Stimulated activated CD4-positive, alpha-beta T cell treated with anti-CD3 and anti-CD28 coated beads, Interleukin-12 subunit alpha, Interleukin-12 subunit beta, amount 100 ng/mL, for 48 hours (primary cell): Measurements from ENCODE around the gene RITA1.

Experiments used
- DNase-seq, 3 donors: peaks; one replicate each; pipeline ENCODE4 v3.0.0-alpha.2; 2020; ENCODE audit warnings: low read depth in 2 of 3, low spot score in 1 of 3

The RITA1 gene

DNA sequence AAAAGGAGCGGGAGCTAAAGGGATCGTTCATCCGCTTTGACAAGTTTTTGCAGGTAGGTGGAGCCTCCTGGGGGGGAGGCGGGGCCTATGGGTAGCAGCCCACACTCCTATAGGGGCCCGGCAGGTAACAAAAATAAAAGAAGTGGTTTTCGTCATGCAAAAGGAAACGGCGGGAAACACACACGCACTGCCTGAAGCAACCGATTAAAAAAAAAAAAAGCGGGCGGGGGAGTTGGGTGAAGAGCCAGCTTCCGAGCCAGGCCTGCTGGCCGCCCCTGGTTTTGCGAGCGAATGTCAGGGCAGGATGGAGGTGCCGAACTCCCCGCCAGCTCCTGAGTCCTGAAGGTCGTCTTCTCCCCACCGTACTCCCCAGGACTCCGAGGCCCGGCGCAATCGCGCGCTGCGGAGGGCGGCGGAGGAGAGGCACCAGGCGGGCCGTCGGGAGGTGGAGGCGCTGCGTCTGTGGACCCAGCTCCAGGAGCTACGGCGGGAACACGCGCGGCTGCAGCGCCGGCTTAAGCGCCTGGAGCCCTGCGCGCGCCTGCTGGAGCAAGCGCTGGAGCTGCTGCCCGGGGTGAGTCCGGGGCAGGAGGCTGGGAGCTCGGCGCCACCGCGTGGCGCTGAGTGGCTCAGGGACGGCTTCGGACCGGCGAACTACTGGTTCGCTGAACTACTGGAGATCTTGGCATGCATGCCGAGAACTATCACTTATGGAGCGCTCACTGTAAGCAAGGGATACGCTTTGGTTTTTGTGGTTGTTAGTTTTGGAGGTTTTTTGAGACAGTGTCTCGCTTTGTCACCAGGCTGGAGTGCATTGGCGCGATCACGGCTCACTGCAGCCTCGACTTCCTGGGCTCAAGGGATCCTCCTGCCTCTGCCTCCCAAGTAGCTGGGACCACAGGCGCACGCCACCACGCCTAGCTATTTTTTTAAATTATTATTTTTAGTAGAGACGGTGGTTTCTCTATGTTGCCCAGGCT, 32.4 kb upstream of the RITA1 start:
- peak; percentile 38 to 57 (median 53) for DNase-seq

DNA sequence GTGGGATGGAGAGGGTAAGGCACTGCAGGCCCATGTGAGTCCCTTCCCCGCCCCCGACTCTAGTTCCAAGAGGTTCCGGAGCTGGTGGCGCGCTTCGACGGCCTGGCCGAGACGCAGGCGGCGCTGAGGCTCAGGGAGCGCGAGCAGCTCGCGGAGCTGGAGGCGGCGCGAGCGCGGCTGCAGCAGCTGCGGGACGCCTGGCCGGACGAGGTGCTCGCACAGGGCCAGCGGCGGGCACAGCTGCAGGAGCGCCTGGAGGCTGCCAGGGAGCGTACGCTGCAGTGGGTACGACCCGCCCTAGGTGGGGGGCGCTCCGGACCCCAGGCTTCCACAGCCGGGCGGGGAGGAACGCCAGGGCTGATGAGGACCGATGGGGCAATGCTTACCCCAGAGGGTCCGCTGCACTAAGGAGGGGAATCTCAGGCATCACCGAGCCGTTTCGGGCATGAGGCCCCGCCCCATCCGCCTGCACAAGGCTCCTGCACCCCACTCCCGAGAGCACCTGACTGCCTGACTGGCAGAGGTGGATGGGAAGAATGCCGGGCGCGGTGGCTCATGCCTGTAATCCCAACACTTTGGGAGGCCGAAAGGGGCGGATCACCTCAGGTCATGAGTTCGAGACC, 31.1 kb upstream of the RITA1 start:
- no peak for DNase-seq

DNA sequence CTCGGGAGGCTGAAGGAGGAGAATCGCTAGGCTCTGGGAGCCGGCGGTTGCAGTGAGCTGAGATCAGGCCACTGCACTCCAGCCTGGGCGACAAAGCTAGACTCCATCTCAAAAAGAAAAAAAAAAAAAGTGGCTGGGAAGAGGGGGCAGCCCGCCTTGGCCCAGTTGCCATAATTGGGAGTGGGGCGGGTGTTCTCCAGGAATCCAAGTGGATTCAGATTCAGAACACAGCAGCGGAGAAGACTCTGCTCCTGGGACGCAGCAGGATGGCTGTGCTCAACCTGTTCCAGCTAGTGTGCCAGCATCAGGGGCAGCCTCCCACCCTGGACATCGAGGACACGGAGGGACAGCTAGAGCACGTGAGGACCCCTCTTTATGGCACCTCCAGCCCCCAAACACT, 30.5 kb upstream of the RITA1 start:
- no peak for DNase-seq

DNA sequence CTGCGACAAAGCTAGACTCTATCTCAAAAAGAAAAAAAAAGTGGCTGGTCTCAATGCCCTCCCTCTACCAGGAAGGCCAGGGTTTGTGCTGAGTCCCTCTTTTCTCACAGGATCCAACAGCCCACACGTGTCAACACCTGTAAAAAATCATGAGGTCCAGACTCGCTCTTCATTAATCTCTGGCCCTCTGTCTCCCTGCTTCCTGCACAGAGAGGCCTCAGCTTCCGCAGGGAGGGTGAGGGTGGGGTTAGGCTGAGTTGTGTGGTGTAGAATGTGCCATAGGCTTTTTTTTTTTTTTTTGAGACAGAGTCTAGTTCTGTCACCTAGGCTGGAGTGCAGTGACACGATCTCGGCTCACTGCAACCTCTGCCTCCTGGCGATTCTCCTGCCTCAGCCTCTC, 29.9 kb upstream of the RITA1 start:
- no peak for DNase-seq

DNA sequence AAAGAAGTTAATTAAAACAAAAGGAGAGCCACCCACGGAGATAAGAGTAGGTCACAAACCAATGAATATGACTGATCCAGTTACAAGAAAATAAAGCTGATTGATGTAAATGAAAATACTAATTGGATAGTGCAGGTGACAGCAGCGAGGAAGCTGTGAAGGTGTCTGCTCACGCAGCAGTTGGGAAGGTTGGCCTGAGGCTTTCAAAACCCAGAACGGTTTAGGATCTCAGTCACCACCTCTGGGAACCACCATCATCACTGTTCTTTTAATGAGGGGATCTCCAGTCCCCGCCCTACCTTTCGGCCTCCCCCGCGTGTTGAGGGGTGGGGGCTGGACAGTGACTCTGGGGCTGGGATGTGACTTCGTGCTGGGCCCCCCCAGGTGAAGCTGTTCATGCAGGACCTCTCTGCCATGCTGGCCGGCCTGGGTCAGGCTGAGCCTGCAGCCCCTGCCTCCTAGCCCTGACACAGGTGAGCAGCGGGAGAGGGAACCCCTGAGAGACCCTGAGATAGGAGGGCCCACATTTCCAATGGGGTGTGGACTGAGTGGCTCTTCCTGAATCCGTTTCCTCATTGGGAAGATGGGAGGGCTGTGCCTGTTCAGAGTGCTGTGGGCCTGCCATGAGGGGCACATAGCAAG, 28.2 kb upstream of the RITA1 start:
- no peak for DNase-seq

DNA sequence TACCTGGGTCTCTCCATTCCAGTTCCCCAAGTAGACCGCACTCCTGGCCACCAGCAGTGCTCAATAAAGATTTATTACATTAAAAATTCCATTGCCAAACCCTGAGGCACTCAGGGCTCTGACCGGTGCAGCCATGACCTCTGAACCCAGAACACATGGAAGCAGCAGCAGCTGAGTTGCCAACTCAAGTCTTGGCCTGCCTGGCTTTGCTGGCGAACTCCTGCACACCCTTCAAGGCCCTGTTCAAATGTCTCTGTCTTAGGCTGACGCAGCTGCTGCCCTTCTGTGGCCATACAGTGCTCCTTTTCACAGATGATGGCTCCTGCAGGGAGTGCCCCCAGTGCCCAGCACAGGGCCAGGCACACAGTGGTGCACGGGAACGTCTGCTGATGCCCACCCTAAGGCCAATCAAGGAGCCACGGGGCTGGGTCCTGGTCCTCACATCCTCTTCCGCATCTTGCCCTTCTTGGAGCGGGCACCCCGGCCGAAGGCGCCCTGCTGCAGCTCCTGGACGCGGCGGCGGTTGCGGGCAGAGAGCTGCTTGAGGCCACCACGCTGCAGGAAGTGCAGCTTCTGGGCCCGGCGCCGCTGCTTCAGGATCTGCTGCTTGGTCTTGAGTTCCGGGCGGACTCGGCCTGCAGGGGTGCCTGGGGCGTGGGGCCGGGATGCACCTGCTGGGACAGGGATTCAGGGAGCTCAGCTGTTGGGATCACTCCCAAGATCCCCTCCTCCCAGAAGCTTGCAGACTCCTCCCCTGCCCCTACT, 26.9 kb upstream of the RITA1 start:
- no peak for DNase-seq

DNA sequence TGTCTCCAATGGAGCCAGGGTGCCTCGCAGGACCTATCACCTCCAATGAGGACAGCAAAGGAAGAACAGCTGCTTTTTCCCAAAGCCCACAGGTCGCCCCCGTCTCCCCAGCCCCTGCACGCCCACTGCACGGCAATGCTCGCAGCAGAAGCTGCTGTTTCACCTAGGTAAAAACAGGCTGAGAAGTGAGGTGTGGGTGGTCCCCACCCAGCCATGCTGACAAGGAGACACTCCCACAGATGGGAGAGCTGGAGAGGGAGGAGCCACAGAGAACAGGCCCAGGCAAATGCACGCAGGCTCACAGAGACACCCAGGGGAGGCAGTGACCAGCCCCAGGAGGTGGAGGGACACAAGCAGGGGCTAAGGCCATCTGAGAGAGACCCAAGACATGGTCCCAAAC, 25.6 kb upstream of the RITA1 start:
- DNase-seq = no peak

DNA sequence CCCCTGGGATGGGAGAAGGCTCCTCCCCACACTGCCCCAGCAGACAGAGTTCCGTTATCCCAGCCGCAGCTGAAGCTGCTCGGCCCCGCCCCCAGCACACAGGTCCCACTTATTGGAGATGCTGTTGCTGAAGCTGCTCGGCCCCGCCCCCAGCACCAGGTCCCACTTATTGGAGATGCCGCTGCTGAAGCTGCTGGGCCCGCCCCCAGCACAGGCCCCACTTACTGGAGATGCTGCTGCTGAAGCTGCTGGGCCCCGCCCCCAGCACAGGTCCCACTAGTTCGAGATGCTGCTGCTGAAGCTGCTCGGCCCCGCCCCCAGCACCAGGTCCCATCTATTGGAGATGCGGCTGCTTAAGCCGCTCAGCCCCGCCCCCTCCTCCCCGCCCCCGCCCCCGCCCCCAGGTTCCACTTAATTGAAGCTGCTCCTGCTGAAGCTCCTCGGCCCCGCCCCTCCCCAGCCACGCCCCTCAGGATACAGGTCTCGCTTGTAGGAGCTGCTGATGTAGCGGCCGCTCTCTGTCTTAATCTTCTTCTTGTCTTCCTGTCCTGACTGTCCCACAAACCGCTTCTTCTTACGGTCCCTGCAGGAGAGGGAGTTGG, 24.0 kb upstream of the RITA1 start:
- DNase-seq = peak in 1 of 3 donors; percentile 15

DNA sequence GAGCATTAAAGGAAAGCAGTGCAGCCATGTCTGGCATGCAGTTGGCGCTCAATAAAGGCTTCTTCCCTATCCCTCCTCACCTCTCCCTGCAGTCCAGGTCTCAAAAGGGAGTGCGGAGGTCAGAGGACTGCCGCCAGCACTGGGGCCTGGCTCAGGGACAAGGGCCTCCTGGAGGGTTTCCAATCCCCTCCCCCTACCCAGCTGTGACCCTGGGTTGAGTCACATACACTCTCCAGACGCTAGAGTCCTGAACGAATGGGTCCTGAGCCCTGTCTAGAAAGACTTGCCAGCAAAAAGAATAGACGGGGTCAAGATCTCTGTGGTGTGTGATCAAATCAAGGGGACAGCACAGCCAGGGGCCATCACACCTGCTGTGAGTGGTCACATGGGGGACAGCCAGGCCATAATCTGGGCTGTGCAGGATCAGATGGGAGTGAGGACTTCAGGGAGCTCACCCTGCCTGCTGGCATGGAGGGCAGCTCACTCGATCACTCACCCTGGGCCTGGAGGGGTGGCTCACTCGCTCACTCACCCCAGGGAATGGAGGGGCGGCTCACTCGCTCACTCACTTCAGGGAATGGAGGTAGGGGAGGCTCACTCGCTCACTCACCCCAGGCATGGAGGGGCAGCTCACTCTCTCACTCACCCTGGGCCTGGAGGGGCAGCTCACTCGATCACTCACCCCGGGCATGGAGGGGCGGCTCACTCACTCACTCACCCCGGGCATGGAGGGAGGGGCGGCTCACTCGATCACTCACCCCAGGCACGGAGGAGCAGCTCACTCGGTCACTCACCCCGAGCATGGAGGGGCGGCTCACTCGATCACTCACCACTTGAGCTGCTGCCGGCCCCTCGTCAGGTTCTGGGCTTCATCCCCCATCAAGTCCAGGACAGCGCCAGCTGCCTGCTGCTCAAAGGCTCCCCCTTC, 23.2 kb upstream of the RITA1 start:
- no peak for DNase-seq

DNA sequence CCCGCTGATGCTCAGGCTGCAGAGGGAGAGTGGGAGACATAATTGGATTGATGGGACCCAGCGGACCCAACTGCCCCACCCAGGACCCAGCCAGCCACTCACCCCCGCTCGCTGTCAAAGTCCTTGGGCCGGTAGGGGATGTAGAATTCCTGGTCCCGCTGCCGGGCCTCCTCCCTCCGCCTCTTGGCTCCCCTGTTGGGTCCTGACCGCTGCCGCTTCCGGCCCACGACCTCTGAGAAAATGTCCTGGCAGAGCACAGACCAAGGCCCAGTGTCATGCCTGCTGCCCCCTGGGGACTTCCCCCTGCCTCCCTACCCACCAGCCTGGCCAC, 22.5 kb upstream of the RITA1 start:
- DNase-seq = no peak

DNA sequence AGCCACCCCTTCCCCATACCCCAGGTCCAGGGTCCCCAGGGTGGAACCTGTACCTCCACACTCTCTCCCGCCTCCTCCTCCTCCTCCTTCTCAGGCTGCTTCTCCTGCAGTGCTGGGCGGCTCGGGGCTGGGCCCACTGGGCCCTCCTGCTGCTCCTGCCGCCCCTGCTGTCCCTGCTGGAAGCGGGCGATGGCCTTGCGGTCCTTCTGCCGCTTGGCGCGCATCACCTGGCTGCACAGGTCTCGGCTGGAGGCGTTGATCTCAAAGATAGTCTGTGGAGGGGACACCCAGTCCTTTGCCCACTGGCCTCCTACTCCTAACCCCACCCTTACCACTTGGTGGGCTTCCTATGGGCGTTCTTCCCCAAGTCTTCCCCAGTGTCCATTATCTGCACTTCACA, 21.5 kb upstream of the RITA1 start:
- no peak for DNase-seq

DNA sequence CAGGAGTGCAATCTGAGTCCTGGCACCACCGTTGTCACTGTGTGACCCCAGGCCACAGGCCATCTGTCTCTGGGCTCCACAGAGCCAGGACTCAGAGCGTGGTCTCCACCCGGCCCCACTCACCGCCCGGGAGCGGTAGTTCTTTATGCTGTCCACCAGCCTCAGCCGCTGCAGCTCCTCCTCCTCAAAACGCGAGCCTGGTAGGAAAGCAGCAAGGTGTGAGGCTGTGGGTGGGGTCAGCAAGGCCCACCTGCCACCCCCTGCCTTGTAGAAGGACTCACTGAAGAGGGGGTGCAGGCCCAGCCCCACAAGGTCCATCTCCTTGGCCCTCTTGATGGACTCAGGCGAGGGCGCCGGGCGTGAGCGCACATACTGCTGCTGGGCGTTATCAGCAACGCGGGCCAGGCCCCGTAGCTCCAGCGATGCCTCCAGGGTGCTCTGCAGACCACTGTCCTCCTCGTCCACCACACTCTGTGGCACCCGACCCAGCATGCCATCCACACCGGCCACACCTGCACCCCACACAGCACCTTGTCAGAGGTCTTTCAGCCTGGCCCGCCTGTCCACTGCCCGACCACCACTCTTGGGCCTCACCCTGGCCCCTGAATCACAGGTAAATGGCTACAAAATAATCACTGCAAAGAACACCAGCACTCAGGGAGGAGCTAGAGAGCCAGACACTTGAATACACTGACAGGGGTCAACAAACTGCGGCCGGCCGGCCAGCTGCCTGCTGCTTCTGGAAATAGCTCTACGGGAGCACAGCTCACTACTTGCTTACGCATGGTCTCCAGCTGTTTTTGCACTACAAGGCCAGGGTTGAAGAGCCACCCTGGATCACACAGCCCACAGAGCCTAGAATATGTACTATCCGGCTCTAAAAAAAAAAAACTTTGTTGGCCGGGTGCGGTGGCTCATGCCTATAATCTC, 19.7 kb upstream of the RITA1 start:
- DNase-seq = no peak

DNA sequence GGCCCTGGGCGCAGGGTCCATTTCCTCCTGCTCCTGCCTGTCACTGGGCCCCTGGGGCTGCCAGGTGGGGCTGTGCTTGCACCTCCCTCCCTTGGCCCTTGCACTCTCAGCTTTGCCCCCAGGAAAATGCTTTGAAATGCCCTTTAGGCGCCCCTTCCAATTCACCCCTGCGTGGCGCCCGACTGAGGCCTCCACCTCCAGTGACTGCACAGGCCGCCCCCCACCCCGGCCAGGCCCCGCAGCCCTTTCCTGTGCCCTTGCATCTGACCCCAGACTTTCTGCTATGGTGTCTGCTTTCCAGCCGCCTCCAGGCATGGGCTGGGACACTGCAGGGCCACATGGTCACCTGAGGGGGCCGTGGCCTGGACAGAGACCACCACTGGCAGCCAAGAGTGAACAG, 17.7 kb upstream of the RITA1 start:
- no peak for DNase-seq

DNA sequence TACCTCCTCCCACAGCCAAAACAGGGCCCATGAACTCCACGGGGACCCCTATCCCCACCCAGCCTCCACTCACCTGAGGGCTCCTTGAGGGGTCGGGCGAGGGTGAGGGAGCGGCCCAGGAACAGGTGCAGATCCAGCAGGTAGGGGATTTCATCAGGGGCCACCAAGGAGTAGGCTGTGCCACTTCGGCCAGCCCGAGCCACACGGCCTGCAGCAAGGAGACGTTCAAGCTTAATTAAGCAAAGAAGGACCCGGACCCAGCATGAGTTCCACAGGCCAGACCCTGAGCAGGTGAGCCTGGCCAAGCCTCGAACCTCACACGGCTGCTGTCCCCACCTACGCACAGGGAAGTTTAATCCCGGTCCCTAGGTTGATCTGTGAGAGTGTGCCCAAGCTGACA, 15.8 kb upstream of the RITA1 start:
- no peak for DNase-seq

DNA sequence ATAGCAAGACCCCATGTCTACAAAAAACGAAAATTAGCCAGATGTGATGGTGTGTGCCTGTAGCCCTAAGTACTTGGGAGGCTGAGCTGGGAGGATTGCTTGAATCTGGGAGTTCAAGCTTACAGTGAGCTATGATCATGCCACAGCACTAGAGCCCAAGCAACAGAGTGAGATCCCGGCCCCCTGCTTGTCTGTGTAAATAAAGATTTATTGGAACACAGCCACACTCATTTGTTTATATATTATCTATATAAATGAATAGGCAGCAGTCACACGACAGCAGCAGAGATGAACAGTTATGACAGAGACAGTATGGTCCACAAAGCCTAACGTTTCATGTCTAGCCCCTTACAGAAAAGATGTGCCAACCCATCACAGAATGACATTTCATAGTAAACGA, 15.1 kb upstream of the RITA1 start:
- DNase-seq = no peak

DNA sequence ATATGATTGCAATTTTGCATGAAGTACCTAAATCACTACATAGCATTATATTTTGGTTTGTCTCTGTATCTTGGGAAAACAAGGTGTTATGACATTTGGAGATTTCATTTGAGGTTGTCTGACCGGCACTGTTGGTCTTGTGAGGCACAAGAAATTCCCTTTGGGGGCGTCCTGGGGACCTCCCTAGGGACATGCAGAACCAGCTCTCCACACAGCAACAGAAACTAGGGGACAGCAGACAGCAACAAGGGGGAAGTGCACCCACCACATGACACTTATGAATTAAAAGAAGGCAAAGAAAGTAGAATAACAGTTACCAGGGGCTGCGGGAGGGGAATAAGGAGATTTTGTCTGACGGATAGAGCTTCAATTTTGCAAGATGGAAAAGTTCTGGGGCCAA, 14.6 kb upstream of the RITA1 start:
- DNase-seq = no peak

DNA sequence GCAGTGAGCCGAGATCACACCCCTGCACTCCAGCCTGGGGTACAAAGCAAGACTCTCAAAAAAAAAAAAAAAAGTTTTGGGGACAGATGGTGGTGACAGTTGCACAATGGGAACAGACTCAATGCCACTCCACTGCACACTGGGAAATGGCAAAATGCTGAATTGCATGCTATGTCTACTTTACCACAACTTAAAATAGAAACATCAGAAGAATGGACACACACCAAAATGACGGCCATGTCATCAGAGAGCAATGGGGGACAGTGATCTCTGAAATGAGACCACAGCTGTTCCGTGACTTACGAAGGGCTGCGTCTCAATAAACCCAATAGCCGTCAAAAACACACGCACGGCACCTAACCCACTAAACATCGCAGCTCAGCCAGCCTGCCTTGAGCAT, 14.0 kb upstream of the RITA1 start:
- no peak for DNase-seq

DNA sequence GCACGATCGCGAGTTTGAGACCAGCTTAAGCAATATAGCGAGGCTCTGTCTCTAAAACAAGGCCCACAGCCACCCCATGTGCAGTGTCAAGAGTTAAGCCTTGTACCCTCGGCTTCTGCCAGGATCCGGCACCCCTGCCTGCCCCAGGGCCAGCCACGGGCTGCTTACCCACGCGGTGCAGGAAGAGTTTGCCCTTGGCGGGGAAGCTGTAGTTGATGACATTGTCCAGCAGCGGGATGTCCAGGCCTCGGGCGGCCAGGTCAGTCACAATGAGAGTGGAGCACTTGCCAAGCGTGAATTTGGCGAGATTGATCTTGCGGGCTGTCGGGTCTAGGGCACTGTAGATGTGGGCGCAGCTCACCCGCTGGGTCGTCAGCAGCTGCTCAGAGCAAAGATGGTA, 13.3 kb upstream of the RITA1 start:
- DNase-seq = no peak

DNA sequence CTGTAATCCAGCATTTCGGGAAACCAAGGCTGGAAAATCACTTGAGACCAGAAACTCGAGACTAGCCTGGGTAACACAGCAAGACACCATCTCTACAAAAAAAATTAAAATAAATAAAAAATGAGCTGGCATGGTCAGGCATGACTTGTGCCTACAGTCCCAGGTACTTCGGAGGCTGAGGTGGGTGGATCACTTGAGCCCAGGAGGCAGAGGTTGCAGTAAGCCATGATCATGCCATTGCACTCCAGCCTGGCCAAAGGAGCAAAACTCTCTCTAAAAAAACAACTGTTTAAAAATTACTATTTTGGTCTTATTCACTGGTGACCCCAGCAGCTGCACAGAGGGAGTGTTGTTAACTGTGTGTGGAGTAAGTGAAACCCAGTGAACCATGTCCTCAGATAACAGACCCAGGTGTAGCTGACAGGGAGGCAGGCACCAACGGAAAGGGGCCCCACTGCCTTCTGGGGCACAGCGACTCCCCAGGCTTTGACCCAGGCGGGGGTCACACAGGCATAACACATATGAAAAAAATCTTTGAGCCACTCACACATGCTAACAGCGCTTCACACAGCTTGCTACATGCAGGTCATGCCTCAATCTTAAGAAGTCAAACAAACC, 12.3 kb upstream of the RITA1 start:
- no peak for DNase-seq
